Hepatic stellate cell (primary cell): ENCODE data around the gene RNF103.

Experiments used
- DNase-seq: peaks from one replicate; pipeline ENCODE4 v3.0.0; 2011; ENCODE audit warnings: low spot score

The RNF103 gene

GRCh38 chr2:86563650-86564061 is 60.0 kb downstream of the RNF103 start:
- no peak for DNase-seq

DNA sequence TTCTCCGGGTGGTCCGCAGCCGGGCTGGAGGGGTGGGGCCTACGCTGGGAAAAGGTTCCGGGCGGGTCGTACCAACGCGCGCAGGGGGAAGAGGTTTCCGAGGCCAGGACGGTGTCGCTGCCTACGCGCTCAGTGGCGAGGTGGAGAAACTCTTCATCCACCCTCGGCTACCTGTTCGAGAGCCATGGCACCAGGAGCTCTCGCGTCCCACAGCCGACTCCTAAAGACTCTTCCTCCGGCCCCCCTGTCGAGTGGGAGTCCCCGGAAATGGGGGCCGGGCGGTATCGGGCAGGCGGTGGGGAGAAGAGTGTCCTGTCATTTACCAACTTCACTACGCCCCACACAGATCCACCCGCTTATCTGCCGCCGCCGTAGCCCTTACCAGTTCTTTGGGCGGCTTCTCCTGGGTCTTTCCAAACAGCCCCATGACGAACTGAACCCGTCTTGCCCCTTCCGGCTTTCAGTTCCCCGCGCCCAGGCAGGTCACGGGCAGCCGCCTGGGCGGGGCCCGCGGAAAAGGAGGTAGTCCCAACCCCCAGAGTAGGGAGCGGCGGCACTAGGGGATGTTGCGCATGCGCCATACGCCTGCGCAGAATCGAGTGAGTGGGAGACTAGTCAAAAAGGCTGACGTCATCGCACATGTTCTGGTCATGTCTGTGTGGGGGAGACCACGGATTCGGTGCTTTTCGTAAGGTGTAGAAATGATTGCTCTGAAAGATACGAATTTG is 60.6 kb downstream of the RNF103 start, which contains the start of gene CHMP3:
Gene CHMP3 (minus strand): TSS at position 522 of the 728 bp plus-strand sequence. CDS start 95 bp downstream, at position 427.
- DNase-seq, result peak; percentile 99

GRCh38 chr2:86562485-86562921 is 61.2 kb downstream of the RNF103 start:
- DNase-seq, result no peak

- no peak for DNase-seq
Observed at GRCh38 chr2:86557836-86558235, 65.8 kb downstream of the RNF103 start.

DNA sequence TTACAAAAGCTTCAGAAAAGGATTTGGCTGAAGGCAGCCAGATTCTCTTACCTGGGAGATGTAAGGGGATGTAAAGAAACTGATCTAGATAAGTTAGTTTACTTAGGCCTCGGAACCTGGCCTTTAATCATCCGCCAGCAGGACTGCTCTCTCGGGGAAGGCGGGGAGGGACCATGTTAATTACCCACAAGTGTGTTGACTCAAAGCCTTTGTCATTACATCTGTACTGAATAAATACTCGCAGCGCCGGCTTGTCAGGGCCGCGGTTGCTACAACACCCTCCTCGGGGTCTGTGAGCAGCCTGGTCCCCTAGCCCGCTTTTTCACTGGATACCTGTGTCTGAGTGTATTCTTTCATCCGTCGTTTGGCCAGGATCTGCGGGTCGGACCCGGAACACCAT is 67.2 kb downstream of the RNF103 start:
- DNase-seq, result no peak
